Amniotic epithelial cell (primary cell): Measurements from ENCODE around the gene MEGF11.
"Not testable (repeated sequence)": the region's sequence is repeated elsewhere in the genome, so short reads cannot be mapped to it uniquely, and the experiment has no call there.

Experiments used
- DNase-seq: peaks from one replicate; pipeline ENCODE4 v3.0.0-alpha.2; 2010; ENCODE audit warnings: low read depth

The MEGF11 gene

DNA sequence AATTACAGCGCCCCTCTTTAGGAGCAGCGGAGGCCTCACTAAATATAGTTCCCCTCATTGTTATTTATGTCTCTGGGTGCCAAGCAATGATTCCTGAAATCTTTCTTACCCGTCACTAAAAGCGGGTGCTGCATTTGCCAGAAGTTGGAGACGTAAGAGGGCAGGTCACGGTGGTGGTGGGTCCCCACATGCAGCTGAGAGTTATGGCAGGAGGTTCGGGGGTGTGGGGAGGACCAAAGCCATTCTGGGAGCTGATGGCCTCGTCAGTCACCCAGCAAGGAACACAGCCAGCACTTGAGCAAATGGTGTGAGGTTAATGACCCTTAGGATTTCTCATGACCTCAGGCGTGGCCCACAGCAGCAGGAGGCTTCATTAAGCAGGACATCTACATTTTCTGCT lies 255.1 kb downstream of the MEGF11 start:
- DNase-seq = no peak

GRCh38 chr15:65996901-65997300 lies 256.6 kb downstream of the MEGF11 start:
- DNase-seq = no peak

GRCh38 chr15:65994832-65995231 lies 258.7 kb downstream of the MEGF11 start:
- no peak for DNase-seq

GRCh38 chr15:65993762-65994161 lies 259.8 kb downstream of the MEGF11 start:
- DNase-seq = no peak

GRCh38 chr15:65993236-65993635 lies 260.3 kb downstream of the MEGF11 start:
- no peak for DNase-seq

DNA sequence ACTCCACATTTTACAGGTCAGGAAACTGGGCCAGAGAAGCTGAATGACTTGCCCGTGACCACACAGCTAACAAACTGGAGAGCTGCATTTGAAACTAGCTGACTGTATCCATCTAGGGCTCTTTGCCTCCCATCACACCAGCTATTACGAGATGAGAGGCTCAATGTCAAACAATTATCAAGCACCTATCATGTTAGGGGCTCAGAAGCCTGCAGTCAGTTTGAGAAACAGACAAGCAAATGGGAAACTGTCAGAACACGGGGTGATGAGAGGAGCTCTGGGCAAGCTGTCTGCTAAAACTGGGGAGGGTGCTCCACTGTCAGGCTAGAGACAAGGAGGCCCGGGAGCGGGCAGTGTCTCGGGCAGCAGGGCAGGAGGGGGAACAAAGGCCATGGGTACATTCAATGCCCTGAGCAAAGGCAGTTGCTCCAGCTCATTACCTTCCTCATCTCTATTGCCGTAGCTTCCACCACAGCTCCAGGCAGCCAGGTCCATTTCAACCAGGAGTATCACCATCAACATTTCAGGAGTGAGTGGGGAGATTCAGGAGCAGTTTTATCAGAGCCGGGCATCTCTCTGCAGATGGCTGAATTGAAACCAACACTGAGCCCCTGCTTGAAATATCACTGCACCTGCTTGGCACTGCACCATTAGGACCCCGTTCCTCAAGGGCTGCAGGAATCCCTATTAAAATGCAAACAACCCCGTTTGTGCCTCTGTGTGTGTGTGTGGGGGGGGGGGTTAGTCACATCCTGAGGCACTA lies 261.6 kb downstream of the MEGF11 start:
- DNase-seq = no peak

DNA sequence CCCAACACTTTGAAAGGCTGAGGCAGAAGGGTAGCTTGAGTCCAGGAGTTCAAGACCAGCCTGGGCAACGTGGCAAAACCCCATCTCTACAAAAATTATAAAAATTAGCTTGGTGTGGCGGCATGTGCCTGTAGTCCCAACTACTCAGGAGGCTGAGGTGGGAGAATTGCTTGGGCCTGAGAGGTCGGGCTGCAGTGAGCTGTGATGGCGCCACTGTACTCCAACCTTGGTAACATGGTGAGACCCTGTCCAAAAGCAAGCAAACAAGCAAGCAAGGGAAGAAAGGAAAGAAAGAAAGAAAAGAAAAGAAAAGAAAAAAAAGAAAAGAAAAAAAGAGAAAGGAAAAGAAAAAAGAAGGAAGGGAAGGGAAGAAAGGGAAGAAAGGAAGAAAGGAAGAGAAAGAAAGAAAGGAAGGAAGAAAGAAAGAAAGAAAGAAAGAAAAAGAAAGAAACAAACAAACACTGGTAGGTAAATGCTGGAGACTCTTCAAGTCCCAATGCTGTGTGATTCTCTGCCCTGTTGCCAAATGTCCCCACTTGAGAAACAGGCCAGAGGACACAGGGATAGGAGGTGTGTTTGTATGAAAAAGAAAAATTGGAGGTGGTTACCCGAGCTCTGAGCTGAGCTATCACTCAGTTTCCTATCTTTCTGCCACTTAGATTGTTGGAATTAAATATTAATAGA lies 263.1 kb downstream of the MEGF11 start:
- DNase-seq = no peak

- no peak for DNase-seq
Observed at GRCh38 chr15:65987100-65987499, 266.4 kb downstream of the MEGF11 start.

DNA sequence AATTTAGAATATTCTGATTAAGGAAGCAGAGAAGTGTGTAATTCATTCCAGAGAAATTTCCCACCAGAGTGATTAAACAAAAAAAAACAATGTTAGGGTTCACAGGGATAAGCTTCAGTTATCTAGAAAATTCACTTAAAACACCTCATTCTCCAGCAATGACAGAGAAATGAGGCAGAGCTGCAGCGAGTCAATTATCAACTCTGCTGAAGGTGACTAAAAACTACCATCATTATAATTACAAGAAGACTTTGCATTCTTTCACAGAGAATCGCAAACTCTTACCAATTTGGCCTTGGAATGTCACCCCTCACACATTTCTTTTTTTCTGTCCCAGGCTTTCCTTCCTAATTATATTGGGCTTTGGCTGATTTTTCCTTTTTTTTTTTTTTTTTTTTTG lies 267.1 kb downstream of the MEGF11 start:
- DNase-seq = no peak

DNA sequence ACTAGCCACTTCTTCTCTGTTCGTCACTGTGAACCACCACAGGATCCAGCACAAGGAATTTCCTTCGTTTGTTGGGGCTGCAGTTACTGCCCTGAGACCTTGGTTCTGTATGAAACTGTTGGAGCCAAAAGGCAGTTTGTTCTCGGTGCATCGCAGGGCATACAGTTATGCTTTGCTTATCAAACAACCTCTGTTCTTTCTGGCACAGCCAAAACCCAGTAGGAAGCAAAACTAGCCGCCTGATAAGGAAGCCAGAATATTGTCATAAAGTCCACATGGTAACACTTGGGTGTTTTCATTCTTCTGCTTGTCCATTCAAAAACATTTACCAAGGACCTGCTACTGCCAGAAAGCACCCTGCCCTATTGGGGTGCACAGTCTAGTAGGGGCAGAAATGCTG lies 268.2 kb downstream of the MEGF11 start:
- no peak for DNase-seq

GRCh38 chr15:65982627-65983322 lies 270.8 kb downstream of the MEGF11 start:
- DNase-seq = no peak

GRCh38 chr15:65981837-65982626 lies 271.5 kb downstream of the MEGF11 start:
- no peak for DNase-seq

- DNase-seq = peak; percentile 84
Observed at GRCh38 chr15:65980824-65981456, 272.6 kb downstream of the MEGF11 start.

DNA sequence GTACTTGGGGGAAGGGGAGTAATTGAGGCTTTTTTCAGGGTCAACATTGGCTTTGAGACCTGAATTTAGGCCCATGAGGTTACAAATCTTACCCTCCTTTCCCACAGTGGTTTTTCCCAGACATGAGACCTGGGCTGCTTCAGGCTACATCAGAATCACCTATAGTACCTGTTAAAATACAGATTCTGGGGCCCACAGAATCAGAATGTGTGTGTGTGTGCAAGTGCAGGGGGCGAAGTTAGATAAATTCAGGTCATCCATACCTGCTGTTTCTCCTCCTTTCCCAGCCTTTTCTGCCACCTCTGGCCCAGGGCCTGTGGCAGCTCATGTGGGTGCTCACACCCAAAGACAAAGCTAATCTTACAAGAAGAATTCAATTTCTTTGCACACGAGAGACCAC lies 273.7 kb downstream of the MEGF11 start:
- no peak for DNase-seq

GRCh38 chr15:65979316-65979715 lies 274.2 kb downstream of the MEGF11 start:
- no peak for DNase-seq

GRCh38 chr15:65978110-65978509 lies 275.4 kb downstream of the MEGF11 start:
- DNase-seq = no peak

DNA sequence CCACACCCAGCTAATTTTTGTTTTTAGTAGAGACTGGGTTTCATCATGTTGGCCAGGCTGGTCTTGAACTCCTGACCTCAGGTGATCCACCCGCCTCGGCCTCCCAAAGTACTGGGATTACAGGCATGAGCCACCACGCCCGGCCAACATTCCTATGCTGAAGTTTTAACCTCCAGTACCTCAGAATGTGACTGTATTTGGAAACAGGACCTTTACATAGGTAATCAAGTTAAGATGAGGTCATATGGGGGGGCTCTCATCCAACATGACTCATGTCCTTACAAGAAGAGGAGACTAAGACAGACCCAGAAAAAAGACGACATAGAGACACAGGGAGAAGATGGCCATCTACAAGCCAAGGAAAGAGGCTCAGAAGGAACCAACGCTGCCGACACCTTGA lies 277.4 kb downstream of the MEGF11 start:
- DNase-seq = not testable (repeated sequence)

GRCh38 chr15:65971741-65971995 lies 281.9 kb downstream of the MEGF11 start:
- DNase-seq = no peak

- DNase-seq = no peak
Observed at GRCh38 chr15:65970937-65971740, 282.4 kb downstream of the MEGF11 start.

DNA sequence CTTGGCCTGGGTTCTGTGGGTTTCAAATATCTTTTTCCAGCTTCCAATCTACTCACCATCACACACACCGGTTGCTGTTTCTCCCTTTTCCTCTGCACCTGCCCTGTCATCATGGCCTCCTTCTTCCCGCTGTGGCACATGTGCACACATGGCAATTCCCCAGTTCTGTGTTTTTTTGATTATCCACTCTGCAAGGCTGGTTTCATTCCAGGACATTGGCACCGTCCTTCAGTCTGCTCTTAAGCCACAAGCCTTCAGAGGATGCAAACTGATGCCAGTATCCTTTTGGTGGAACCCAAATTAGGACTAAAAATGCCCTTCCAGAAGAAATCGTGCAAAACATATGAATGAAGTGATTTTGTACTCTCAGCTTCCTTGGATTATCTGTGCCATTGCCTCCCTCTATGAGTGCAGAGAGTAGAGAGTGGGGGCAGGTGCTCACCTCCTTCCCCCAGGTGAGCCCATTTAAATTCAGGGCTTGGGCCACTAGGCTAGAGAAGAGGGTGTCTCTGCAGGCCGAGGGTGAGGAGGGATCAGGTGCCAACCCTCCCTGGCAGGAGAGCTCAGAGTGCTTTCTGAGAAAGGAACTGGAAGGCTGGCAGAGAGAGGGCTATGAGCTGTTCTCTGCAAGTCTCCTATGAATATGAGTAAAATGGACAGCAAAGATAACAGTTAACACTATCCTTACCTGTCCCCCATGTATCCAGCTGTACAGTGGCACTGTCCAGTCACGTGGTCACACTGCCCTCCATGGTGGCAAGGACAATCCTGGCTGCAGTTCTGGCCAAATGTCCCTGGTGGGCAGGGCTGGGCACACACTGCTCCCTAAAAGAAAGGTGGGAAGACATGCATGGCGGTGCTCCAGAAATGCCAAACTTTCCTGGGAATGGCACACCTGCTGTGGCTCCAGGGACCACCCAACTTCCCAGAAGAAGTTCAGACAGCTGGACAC lies 283.4 kb downstream of the MEGF11 start:
- DNase-seq = no peak
